ENCODE data around the gene NECTIN2.

NECTIN2 gene

DNA sequence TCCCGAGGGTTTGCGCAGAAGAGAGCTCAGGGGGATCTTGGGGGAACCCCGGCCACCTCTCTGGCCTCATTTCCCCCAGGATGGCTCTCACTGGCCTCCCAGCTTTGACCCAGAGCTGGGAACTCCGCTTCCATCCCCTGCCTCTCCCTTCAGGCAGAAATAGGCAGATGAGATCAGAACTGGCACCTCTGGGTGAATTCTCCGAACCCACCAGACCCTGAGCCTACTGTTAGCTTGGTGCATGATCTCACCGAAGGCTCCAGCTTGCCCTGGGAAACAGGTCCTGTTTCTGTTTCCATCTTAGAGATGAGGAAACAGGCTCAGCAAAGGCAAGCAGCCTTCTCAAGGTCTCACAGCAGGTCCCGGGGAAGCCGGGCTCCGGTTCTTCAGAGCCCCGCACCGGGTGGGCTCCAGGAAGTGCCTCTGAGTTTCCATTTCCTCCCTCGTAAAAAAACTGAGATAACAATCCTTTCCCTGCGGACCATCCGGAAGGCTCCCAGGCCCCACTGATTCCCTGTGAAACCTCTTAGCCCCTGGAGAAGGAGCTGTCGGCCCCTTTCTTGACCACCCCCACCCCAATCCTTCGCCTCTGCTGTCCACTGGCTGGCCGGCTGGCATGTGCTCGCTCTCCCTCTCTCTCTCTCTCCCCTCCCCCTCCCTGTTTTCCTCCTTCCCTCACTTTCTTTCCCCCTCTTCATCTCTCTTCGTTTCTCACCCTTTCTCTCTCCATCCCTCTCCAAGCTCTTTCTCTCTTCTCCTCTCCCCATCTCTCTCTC lies 2.1 kb downstream of the NECTIN2 start:
- TF ChIP-seq SNAI2 (CRISPR knock-in tag; IDR thresholded peaks at IDR 0.05) (no peak), TOX (CRISPR knock-in tag; IDR thresholded peaks at IDR 0.05; ENCODE audit: borderline replicate concordance) (no peak), ZFP3 (CRISPR knock-in tag; IDR thresholded peaks at IDR 0.05) (no peak), ZC3H10 (CRISPR knock-in tag; IDR thresholded peaks at IDR 0.05) (no peak), ISL1 (CRISPR knock-in tag; IDR thresholded peaks at IDR 0.05) (no peak), ZNF8 (CRISPR knock-in tag; IDR thresholded peaks at IDR 0.05) (no peak)
- TF ChIP-seq, protein P1, sequence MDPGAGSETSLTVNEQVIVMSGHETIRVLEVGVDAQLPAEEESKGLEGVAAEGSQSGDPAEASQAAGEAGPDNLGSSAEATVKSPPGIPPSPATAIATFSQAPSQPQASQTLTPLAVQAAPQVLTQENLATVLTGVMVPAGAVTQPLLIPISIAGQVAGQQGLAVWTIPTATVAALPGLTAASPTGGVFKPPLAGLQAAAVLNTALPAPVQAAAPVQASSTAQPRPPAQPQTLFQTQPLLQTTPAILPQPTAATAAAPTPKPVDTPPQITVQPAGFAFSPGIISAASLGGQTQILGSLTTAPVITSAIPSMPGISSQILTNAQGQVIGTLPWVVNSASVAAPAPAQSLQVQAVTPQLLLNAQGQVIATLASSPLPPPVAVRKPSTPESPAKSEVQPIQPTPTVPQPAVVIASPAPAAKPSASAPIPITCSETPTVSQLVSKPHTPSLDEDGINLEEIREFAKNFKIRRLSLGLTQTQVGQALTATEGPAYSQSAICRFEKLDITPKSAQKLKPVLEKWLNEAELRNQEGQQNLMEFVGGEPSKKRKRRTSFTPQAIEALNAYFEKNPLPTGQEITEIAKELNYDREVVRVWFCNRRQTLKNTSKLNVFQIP (CRISPR knock-in tag; IDR thresholded peaks at IDR 0.05; ENCODE audit: borderline replicate concordance, low read depth) = no peak
- ATAC-seq = peak; percentile 3

DNA sequence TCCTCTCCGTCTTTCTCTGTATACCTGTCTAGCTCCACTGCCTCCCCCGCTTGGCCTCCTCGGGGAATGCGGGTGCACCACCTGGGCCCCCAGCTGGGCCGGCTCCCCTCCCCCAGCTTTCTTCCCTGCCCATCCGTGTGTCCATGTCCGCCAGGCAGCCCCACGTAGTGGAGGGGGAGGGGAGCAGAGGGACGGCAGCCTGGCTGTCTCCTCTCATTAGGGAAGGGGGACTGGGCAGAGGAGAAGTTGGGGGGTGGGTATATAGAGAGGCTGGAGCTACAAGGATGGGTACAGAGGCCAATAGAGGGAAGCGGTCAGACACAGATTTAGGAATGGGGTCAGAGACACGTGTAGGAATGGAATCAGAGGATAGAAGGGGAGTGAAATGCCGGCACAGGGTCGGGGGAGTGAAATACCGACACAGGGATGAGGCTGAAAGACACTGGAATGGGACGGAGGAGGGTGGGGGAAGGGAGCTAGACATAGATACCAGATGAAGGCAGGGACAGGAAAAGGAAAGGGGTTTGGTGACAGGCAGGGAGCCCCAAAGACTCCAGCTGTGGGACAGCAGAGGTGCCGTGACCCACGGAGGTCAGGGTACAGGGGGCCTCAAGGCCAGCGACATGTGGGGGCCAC lies 2.8 kb downstream of the NECTIN2 start:
- ATAC-seq = no peak

DNA sequence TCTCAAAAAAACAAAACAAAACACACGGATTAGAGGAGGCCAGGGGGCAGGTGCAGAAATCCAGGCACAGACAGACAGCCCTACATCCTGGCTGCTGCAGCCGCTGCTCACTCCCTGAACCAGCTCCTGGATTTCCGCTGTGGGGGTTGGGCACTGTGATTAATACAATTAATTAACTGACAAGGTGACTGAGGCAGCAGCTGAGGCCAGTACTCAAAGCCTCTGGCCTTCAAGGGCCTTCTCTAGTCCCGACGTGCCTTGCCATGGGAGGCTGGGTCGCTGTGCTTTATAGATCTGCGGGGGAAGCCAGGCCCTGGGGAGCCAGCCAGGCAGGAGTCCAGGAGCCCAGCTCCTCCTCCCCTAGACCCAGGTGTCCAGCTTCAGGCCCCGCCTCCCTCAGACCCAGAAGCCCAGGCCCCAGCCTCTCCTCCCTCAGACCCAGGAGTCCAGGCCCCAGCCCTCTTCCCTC lies 4.6 kb downstream of the NECTIN2 start:
- TF ChIP-seq ZNF70 (CRISPR knock-in tag; IDR thresholded peaks at IDR 0.05) (no peak), TOX (CRISPR knock-in tag; IDR thresholded peaks at IDR 0.05; ENCODE audit: borderline replicate concordance) (no peak), BACH2 (CRISPR knock-in tag; IDR thresholded peaks at IDR 0.05; ENCODE audit: borderline replicate concordance) (no peak), RARB (CRISPR knock-in tag; IDR thresholded peaks at IDR 0.05) (no peak), ZFP3 (CRISPR knock-in tag; IDR thresholded peaks at IDR 0.05) (no peak), OSR1 (CRISPR knock-in tag; IDR thresholded peaks at IDR 0.05) (no peak), ZC3H10 (CRISPR knock-in tag; IDR thresholded peaks at IDR 0.05) (no peak), ARNTL (CRISPR knock-in tag; IDR thresholded peaks at IDR 0.05; ENCODE audit: borderline replicate concordance, low read depth) (no peak), ESRRG (CRISPR knock-in tag; IDR thresholded peaks at IDR 0.05) (no peak), ISL1 (CRISPR knock-in tag; IDR thresholded peaks at IDR 0.05) (no peak), ZFP30 (CRISPR knock-in tag; IDR thresholded peaks at IDR 0.05) (no peak), PPARA (CRISPR knock-in tag; IDR thresholded peaks at IDR 0.05; ENCODE audit: borderline replicate concordance) (no peak), ZNF8 (CRISPR knock-in tag; IDR thresholded peaks at IDR 0.05) (no peak)
- TF ChIP-seq, protein P2, sequence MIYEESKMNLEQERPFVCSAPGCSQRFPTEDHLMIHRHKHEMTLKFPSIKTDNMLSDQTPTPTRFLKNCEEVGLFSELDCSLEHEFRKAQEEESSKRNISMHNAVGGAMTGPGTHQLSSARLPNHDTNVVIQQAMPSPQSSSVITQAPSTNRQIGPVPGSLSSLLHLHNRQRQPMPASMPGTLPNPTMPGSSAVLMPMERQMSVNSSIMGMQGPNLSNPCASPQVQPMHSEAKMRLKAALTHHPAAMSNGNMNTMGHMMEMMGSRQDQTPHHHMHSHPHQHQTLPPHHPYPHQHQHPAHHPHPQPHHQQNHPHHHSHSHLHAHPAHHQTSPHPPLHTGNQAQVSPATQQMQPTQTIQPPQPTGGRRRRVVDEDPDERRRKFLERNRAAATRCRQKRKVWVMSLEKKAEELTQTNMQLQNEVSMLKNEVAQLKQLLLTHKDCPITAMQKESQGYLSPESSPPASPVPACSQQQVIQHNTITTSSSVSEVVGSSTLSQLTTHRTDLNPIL (CRISPR knock-in tag; IDR thresholded peaks at IDR 0.05; ENCODE audit: low read depth) = no peak
- TF ChIP-seq, protein P3, sequence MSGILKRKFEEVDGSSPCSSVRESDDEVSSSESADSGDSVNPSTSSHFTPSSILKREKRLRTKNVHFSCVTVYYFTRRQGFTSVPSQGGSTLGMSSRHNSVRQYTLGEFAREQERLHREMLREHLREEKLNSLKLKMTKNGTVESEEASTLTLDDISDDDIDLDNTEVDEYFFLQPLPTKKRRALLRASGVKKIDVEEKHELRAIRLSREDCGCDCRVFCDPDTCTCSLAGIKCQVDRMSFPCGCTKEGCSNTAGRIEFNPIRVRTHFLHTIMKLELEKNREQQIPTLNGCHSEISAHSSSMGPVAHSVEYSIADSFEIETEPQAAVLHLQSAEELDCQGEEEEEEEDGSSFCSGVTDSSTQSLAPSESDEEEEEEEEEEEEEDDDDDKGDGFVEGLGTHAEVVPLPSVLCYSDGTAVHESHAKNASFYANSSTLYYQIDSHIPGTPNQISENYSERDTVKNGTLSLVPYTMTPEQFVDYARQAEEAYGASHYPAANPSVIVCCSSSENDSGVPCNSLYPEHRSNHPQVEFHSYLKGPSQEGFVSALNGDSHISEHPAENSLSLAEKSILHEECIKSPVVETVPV (CRISPR knock-in tag; IDR thresholded peaks at IDR 0.05) = no peak
- TF ChIP-seq, protein P1 (CRISPR knock-in tag; IDR thresholded peaks at IDR 0.05; ENCODE audit: borderline replicate concordance, low read depth) = no peak
- TF ChIP-seq, protein P4, sequence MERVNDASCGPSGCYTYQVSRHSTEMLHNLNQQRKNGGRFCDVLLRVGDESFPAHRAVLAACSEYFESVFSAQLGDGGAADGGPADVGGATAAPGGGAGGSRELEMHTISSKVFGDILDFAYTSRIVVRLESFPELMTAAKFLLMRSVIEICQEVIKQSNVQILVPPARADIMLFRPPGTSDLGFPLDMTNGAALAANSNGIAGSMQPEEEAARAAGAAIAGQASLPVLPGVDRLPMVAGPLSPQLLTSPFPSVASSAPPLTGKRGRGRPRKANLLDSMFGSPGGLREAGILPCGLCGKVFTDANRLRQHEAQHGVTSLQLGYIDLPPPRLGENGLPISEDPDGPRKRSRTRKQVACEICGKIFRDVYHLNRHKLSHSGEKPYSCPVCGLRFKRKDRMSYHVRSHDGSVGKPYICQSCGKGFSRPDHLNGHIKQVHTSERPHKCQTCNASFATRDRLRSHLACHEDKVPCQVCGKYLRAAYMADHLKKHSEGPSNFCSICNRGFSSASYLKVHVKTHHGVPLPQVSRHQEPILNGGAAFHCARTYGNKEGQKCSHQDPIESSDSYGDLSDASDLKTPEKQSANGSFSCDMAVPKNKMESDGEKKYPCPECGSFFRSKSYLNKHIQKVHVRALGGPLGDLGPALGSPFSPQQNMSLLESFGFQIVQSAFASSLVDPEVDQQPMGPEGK (CRISPR knock-in tag; IDR thresholded peaks at IDR 0.05; ENCODE audit: borderline replicate concordance) = no peak
- no peak for ATAC-seq

More for the DNA sequence above, 2.8 kb downstream of the NECTIN2 start:
- TF ChIP-seq GLIS3 (CRISPR knock-in tag; IDR thresholded peaks at IDR 0.05) (no peak), SNAI2 (CRISPR knock-in tag; IDR thresholded peaks at IDR 0.05) (no peak), PPARA (CRISPR knock-in tag; IDR thresholded peaks at IDR 0.05; ENCODE audit: borderline replicate concordance) (no peak), ZNF8 (CRISPR knock-in tag; IDR thresholded peaks at IDR 0.05) (no peak), ZFP3 (CRISPR knock-in tag; IDR thresholded peaks at IDR 0.05) (no peak)
- TF ChIP-seq, protein P2 (CRISPR knock-in tag; IDR thresholded peaks at IDR 0.05; ENCODE audit: low read depth) = no peak
- TF ChIP-seq, protein P1 (CRISPR knock-in tag; IDR thresholded peaks at IDR 0.05; ENCODE audit: borderline replicate concordance, low read depth) = no peak

Measured in SK-N-SH treated with all-trans-retinoic acid at 6 μM for 48 hours (cell line).